Activated CD4-positive, alpha-beta T cell treated with anti-CD3 and anti-CD28 coated beads, Interleukin-2, Interleukin-6, amounts not matched to agents 100 ng/mL and 50 ng/mL, durations not matched to agents 16 hours and 8 hours (primary cell): ENCODE results near the gene SLC39A13.

Source experiments
- DNase-seq: peaks from one replicate; pipeline ENCODE4 v3.0.0-alpha.2; 2020

Gene SLC39A13

GRCh38 chr11:47433157-47433556, 24.8 kb downstream of the SLC39A13 start:
- no peak for DNase-seq

GRCh38 chr11:47434011-47434786, 25.8 kb downstream of the SLC39A13 start:
- no peak for DNase-seq

GRCh38 chr11:47435687-47436086, 27.3 kb downstream of the SLC39A13 start:
- no peak for DNase-seq

- DNase-seq = no peak
Measured at GRCh38 chr11:47436726-47437125, 28.3 kb downstream of the SLC39A13 start.

- no peak for DNase-seq
Measured at GRCh38 chr11:47437218-47437745, 28.9 kb downstream of the SLC39A13 start.

GRCh38 chr11:47437746-47438418, 29.5 kb downstream of the SLC39A13 start:
- DNase-seq = no peak

- DNase-seq = no peak
Measured at GRCh38 chr11:47438721-47439120, 30.3 kb downstream of the SLC39A13 start.

- DNase-seq = no peak
Measured at GRCh38 chr11:47440054-47440476, 31.7 kb downstream of the SLC39A13 start.

- DNase-seq = no peak
Measured at GRCh38 chr11:47441421-47441820, 33.0 kb downstream of the SLC39A13 start.

- no peak for DNase-seq
Measured at GRCh38 chr11:47442514-47442913, 34.1 kb downstream of the SLC39A13 start.

GRCh38 chr11:47443028-47443700, 34.8 kb downstream of the SLC39A13 start:
- no peak for DNase-seq

GRCh38 chr11:47443817-47444216, 35.4 kb downstream of the SLC39A13 start:
- DNase-seq = no peak

- no peak for DNase-seq
Measured at GRCh38 chr11:47445840-47446239, 37.5 kb downstream of the SLC39A13 start.

GRCh38 chr11:47446833-47447232, 38.4 kb downstream of the SLC39A13 start:
- DNase-seq = no peak

GRCh38 chr11:47447906-47448305, 39.5 kb downstream of the SLC39A13 start:
- DNase-seq = no peak

- DNase-seq = no peak
Measured at GRCh38 chr11:47448566-47449427, 40.4 kb downstream of the SLC39A13 start, which contains the start of gene RAPSN. TSS of gene RAPSN (minus strand) at chr11:47449136. CDS start at chr11:47448964, 172 bp downstream.

GRCh38 chr11:47449541-47449940, 41.2 kb downstream of the SLC39A13 start:
- no peak for DNase-seq

GRCh38 chr11:47451436-47451835, 43.0 kb downstream of the SLC39A13 start:
- no peak for DNase-seq

- DNase-seq = no peak
Measured at GRCh38 chr11:47451990-47452389, 43.6 kb downstream of the SLC39A13 start.

GRCh38 chr11:47453365-47453764, 45.0 kb downstream of the SLC39A13 start:
- no peak for DNase-seq

- DNase-seq = peak; percentile 78
Measured at GRCh38 chr11:47454258-47454671, 45.9 kb downstream of the SLC39A13 start.

- DNase-seq = no peak
Measured at GRCh38 chr11:47460571-47461235, 52.3 kb downstream of the SLC39A13 start.
